GM19395 (cell line): ENCODE results near the gene GLS.
"Not testable (repeated sequence)": the region's sequence is repeated elsewhere in the genome, so short reads cannot be mapped to it uniquely, and the experiment has no call there.

Experiments
- ATAC-seq: cut with Tn5 transposase; IDR thresholded peaks from one replicate; pipeline ENCODE4 v1.9.1; 2021; ENCODE audit warnings: mild to moderate bottlenecking, moderate library complexity; ENCODE audit not compliant: unreplicated experiment

Gene GLS

GRCh38 chr2:190880378-190881083 is at the start of gene GLS:
Gene GLS, plus strand, starts transcription at chr2:190880821. Its CDS starts 264 bp downstream, at chr2:190881085.
- ATAC-seq = peak; percentile 75

GRCh38 chr2:190831941-190832340 is 48.7 kb upstream of the GLS start:
- ATAC-seq = no peak

GRCh38 chr2:190834890-190835208 is 45.8 kb upstream of the GLS start:
- no peak for ATAC-seq

GRCh38 chr2:190835303-190835930 is 45.2 kb upstream of the GLS start:
- ATAC-seq = no peak

GRCh38 chr2:190836767-190837166 is 43.9 kb upstream of the GLS start:
- ATAC-seq = no peak

GRCh38 chr2:190837420-190837819 is 43.2 kb upstream of the GLS start:
- ATAC-seq = no peak

GRCh38 chr2:190837952-190838361 is 42.7 kb upstream of the GLS start:
- ATAC-seq = no peak

GRCh38 chr2:190838492-190838910 is 42.1 kb upstream of the GLS start:
- no peak for ATAC-seq

- no peak for ATAC-seq
Observed at GRCh38 chr2:190840569-190841172, 40.0 kb upstream of the GLS start.

GRCh38 chr2:190841707-190842505 is 38.7 kb upstream of the GLS start:
- ATAC-seq = no peak

GRCh38 chr2:190842606-190843104 is 38.0 kb upstream of the GLS start:
- ATAC-seq = no peak

GRCh38 chr2:190843890-190844699 is 36.5 kb upstream of the GLS start:
- peak; percentile 96 for ATAC-seq

GRCh38 chr2:190844700-190845401 is 35.8 kb upstream of the GLS start:
- ATAC-seq = no peak

GRCh38 chr2:190846746-190847145 is 33.9 kb upstream of the GLS start:
- no peak for ATAC-seq

GRCh38 chr2:190847504-190848081 is 33.0 kb upstream of the GLS start:
- no peak for ATAC-seq

GRCh38 chr2:190849774-190850173 is 30.8 kb upstream of the GLS start:
- no peak for ATAC-seq

- not testable (repeated sequence) for ATAC-seq
Observed at GRCh38 chr2:190853022-190853421, 27.6 kb upstream of the GLS start.

GRCh38 chr2:190853531-190854383 is 26.9 kb upstream of the GLS start:
- peak; percentile 67 for ATAC-seq

GRCh38 chr2:190854726-190855125 is 25.9 kb upstream of the GLS start:
- ATAC-seq = no peak
